Brain pericyte (primary cell): ENCODE results near the gene PRDM11.

ENCODE experiments used
- DNase-seq: peaks from one replicate; pipeline ENCODE4 v3.0.0-alpha.2; 2012; ENCODE audit warnings: low read depth, low spot score

PRDM11 gene

GRCh38 chr11:45209891-45210699 lies 63.7 kb downstream of the PRDM11 start:
- peak; percentile 53 for DNase-seq

GRCh38 chr11:45210846-45211245 lies 64.4 kb downstream of the PRDM11 start:
- DNase-seq: no peak

GRCh38 chr11:45211732-45212131 lies 65.3 kb downstream of the PRDM11 start:
- no peak for DNase-seq

GRCh38 chr11:45212566-45213315 lies 66.3 kb downstream of the PRDM11 start:
- DNase-seq: no peak

GRCh38 chr11:45213316-45213665 lies 66.9 kb downstream of the PRDM11 start:
- no peak for DNase-seq

GRCh38 chr11:45213717-45214116 lies 67.3 kb downstream of the PRDM11 start:
- DNase-seq: no peak

GRCh38 chr11:45215098-45215865 lies 68.8 kb downstream of the PRDM11 start:
- no peak for DNase-seq

GRCh38 chr11:45216031-45216430 lies 69.6 kb downstream of the PRDM11 start:
- no peak for DNase-seq

- no peak for DNase-seq
These were observed 70.5 kb downstream of the PRDM11 start for GRCh38 chr11:45216901-45217300.

GRCh38 chr11:45217991-45218390 lies 71.6 kb downstream of the PRDM11 start:
- DNase-seq: no peak

GRCh38 chr11:45218705-45219104 lies 72.3 kb downstream of the PRDM11 start:
- no peak for DNase-seq

GRCh38 chr11:45219411-45219810 lies 73.0 kb downstream of the PRDM11 start:
- no peak for DNase-seq

GRCh38 chr11:45223496-45223895 lies 77.1 kb downstream of the PRDM11 start:
- no peak for DNase-seq

- no peak for DNase-seq
These were observed 78.3 kb downstream of the PRDM11 start for GRCh38 chr11:45224766-45225165.

- DNase-seq: no peak
These were observed 78.8 kb downstream of the PRDM11 start for GRCh38 chr11:45225277-45225676.

GRCh38 chr11:45225961-45226871 lies 79.8 kb downstream of the PRDM11 start:
- no peak for DNase-seq

GRCh38 chr11:45226901-45227300 lies 80.5 kb downstream of the PRDM11 start:
- DNase-seq: no peak

GRCh38 chr11:45227836-45228235 lies 81.4 kb downstream of the PRDM11 start:
- no peak for DNase-seq

- DNase-seq: no peak
These were observed 83.1 kb downstream of the PRDM11 start for GRCh38 chr11:45229401-45230020.

GRCh38 chr11:45232341-45233080 lies 86.1 kb downstream of the PRDM11 start:
- DNase-seq: no peak
